K562 (cell line): Measurements from ENCODE around the gene LAMA3.

Source experiments
- CBFB ChIP-seq: sonication (generic); formaldehyde crosslinking; IDR thresholded peaks from 2 replicates; pipeline ENCODE4 v1.4.0; 2020; ENCODE audit warnings: mild to moderate bottlenecking, missing genetic modification reagents
- FOXP1 ChIP-seq: sonication (generic); formaldehyde crosslinking; IDR thresholded peaks from 2 replicates; pipeline ENCODE4 v1.8.0; 2022; ENCODE audit warnings: mild to moderate bottlenecking, missing genetic modification reagents
- JUN ChIP-seq, 2 experiments: sonication (generic) in 1 of 2; formaldehyde crosslinking in 1 of 2; IDR thresholded peaks; 2 replicates each; pipeline versions ENCODE4 v1.6.1 to v1.8.0; 2012 to 2022; ENCODE audit warnings: borderline replicate concordance in 2 of 2, mild to moderate bottlenecking in 2 of 2, improper control_type of control experiment in 1 of 2, low read depth in 1 of 2, low read length in 1 of 2, missing genetic modification reagents in 1 of 2
- NFATC3 ChIP-seq: fragments of 450-650 bp; IDR thresholded peaks from 2 replicates; pipeline ENCODE4 v1.6.1; 2017; ENCODE audit warnings: mild to moderate bottlenecking
- RBM39 ChIP-seq: fragments of 200-400 bp; formaldehyde crosslinking; optimal IDR thresholded peaks from 2 replicates; pipeline ENCODE3; 2018; ENCODE audit warnings: low read depth, low read length
- RFX7 ChIP-seq: fragments of 250-450 bp; sonication (Bioruptor Pico); IDR thresholded peaks from 2 replicates; pipeline ENCODE4 v1.5.1; 2021; ENCODE audit warnings: mild to moderate bottlenecking
- ZHX1 ChIP-seq: fragments of 150-350 bp; conservative IDR thresholded peaks from 2 replicates; pipeline ENCODE4 v1.6.1; 2014; ENCODE audit warnings: low read length

DNA sequence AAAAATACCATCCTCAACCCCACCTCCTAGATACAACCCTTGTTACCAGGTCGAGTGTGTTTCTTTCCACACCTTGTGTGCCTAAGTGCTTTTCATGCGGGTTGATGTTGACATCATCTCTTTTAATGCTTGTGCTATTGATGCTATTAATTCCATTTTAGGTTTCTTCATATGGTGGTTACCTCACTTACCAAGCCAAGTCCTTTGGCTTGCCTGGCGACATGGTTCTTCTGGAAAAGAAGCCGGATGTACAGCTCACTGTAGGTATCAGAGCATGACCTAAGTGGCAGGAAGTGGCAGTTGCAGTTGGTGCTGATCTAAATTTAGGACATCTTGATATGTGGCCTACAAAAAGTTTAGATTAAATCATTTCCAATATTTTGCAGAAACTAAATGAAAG, 175.4 kb downstream of the LAMA3 start:
- no peak for TF ChIP-seq ZHX1
- TF ChIP-seq RBM39 = no peak
- TF ChIP-seq RFX7 = no peak
- TF ChIP-seq JUN (IDR thresholded peaks at IDR 0.05; ENCODE audit: borderline replicate concordance, low read depth, low read length) = no peak
- no peak for TF ChIP-seq JUN (CRISPR knock-in tag; IDR thresholded peaks at IDR 0.05; ENCODE audit: borderline replicate concordance)
- TF ChIP-seq FOXP1 (CRISPR knock-in tag) = no peak
- no peak for TF ChIP-seq NFATC3
- no peak for TF ChIP-seq CBFB (CRISPR knock-in tag)
